Vagina (tissue), 2 donors: ENCODE results near the gene DGKG. TPM values are rescaled to one million over a fixed set of nuclear protein-coding genes. Genes with fewer than 3 reads are reported as not detected.

ENCODE experiments used
- DNase-seq, 2 donors: peaks; one replicate each; pipeline ENCODE4 v3.0.0-alpha.2; 2017; ENCODE audit errors: extremely low spot score in 2 of 2
- H3K27ac ChIP-seq: fragments of 200-600 bp; sonication (generic); one replicate; pipeline ENCODE4 v1.5.1; 2019
- H3K27me3 ChIP-seq: fragments of 200-600 bp; sonication (generic); one replicate; pipeline ENCODE4 v1.5.1; 2019
- H3K36me3 ChIP-seq, 2 donors: fragments of 200-600 bp; sonication (generic); one replicate each; pipeline ENCODE4 v1.5.1; 2017 to 2019
- H3K4me1 ChIP-seq: fragments of 200-600 bp; sonication (generic); one replicate; pipeline ENCODE4 v1.5.1; 2019
- H3K4me3 ChIP-seq, 2 donors: fragments of 200-600 bp; sonication (generic); 1 replicate in 1 of 2; 2 replicates in 1 of 2; pipeline ENCODE4 v1.5.1; 2016 to 2019
- H3K9me3 ChIP-seq: fragments of 200-600 bp; sonication (generic); one replicate; pipeline ENCODE4 v1.5.1; 2019
- CTCF ChIP-seq, 3 experiments: fragments of 450-650 bp in 2 of 3; fragments of 200-600 bp in 1 of 3; sonication (generic) in 1 of 3; IDR thresholded peaks; one replicate each; pipeline ENCODE4 v1.5.1; 2017 to 2019; ENCODE audit warnings: antibody characterized with exemption in 3 of 3, mild to moderate bottlenecking in 2 of 3, moderate library complexity in 2 of 3
- POLR2A ChIP-seq, 2 donors: fragments of 450-650 bp; IDR thresholded peaks; one replicate each; pipeline ENCODE4 v1.6.1; 2017; ENCODE audit warnings: antibody characterized with exemption in 2 of 2, mild to moderate bottlenecking in 2 of 2, moderate library complexity in 2 of 2
- POLR2AphosphoS5 ChIP-seq, 2 donors: sonication (generic); formaldehyde crosslinking; IDR thresholded peaks; one replicate each; pipeline ENCODE4 v1.9.0; 2017; ENCODE audit warnings: antibody characterized with exemption in 2 of 2, mild to moderate bottlenecking in 2 of 2, low read depth in 1 of 2; ENCODE audit not compliant: insufficient read depth in 1 of 2
- intact Hi-C: fragments of 100-400 bp; cut with DNase I; formaldehyde crosslinking; loops from one replicate; pipeline ENCODE4 v1.15.1; 2023
- total RNA-seq: library from RNA; depleted of rRNA; stranded (reverse); fragments of >200 nt; gene quantifications from one replicate; pipeline ENCODE4 v1.2.3, GENCODE V29; 2016

DGKG gene
- total RNA-seq, 1 donor from 2014 or later, result 2.5 TPM

GRCh38 chr3:186137051-186137685 lies 224.9 kb downstream of the DGKG start:
- intact Hi-C loops, result loop anchor here (5.0 kb wide), 1 partner anchor 55 kb away; no protein-coding TSS in a partner anchor
- Histone ChIP-seq H3K27me3 (no peaks in the 10 kb centered on the region), H3K9me3 (no peaks in the 10 kb centered on the region), H3K4me3 (no peak overlapping the region), H3K36me3 (no peaks in the 10 kb centered on the region), H3K27ac (no peak overlapping the region), H3K4me1 (no peaks in the 10 kb centered on the region)
- TF ChIP-seq CTCF (IDR thresholded peaks at IDR 0.05) (no peak), POLR2A (IDR thresholded peaks at IDR 0.05) (no peak), POLR2AphosphoS5 (IDR thresholded peaks at IDR 0.05; ENCODE audit: insufficient read depth in 1 of 2, low read depth in 1 of 2) (no peak)
- no peak for DNase-seq

- Histone ChIP-seq H3K36me3 (no peaks in the 10 kb centered on the region), H3K27me3 (no peaks in the 10 kb centered on the region), H3K4me1 (no peaks in the 10 kb centered on the region), H3K27ac (no peak overlapping the region), H3K9me3 (no peaks in the 10 kb centered on the region), H3K4me3 (no peak overlapping the region)
- TF ChIP-seq CTCF (IDR thresholded peaks at IDR 0.05), result no peak
- no peak for TF ChIP-seq POLR2A (IDR thresholded peaks at IDR 0.05)
- TF ChIP-seq POLR2AphosphoS5 (IDR thresholded peaks at IDR 0.05; ENCODE audit: insufficient read depth in 1 of 2, low read depth in 1 of 2), result no peak
- intact Hi-C loops, result no loop called here
- DNase-seq, result no peak
These were observed 228.1 kb downstream of the DGKG start for GRCh38 chr3:186133980-186134379.

- Histone ChIP-seq H3K4me1 (no peaks in the 10 kb centered on the region), H3K9me3 (no peaks in the 10 kb centered on the region), H3K27me3 (no peaks in the 10 kb centered on the region), H3K36me3 (no peaks in the 10 kb centered on the region), H3K27ac (no peak overlapping the region), H3K4me3 (no peak overlapping the region)
- DNase-seq, result no peak
- intact Hi-C loops, result no loop called here
- TF ChIP-seq POLR2AphosphoS5 (IDR thresholded peaks at IDR 0.05; ENCODE audit: insufficient read depth in 1 of 2, low read depth in 1 of 2) (no peak), POLR2A (IDR thresholded peaks at IDR 0.05) (no peak), CTCF (IDR thresholded peaks at IDR 0.05) (no peak)
These were observed 229.5 kb downstream of the DGKG start for GRCh38 chr3:186132487-186132886.

GRCh38 chr3:186129206-186129605 lies 232.8 kb downstream of the DGKG start:
- no peaks in the 10 kb centered on the region for H3K9me3 ChIP-seq
- TF ChIP-seq POLR2AphosphoS5 (IDR thresholded peaks at IDR 0.05; ENCODE audit: insufficient read depth in 1 of 2, low read depth in 1 of 2), result no peak
- no peak for TF ChIP-seq POLR2A (IDR thresholded peaks at IDR 0.05)
- no peak for TF ChIP-seq CTCF (IDR thresholded peaks at IDR 0.05)
- DNase-seq, result no peak
- no peak overlapping the region for H3K27ac ChIP-seq
- intact Hi-C loops, result no loop called here
- no peaks in the 10 kb centered on the region for H3K27me3 ChIP-seq
- H3K36me3 ChIP-seq, result no peaks in the 10 kb centered on the region
- no peak overlapping the region for H3K4me3 ChIP-seq
- H3K4me1 ChIP-seq, result no peaks in the 10 kb centered on the region

GRCh38 chr3:186128158-186128557 lies 233.9 kb downstream of the DGKG start:
- H3K27ac ChIP-seq, result no peak overlapping the region
- H3K36me3 ChIP-seq, result no peaks in the 10 kb centered on the region
- H3K4me1 ChIP-seq, result no peaks in the 10 kb centered on the region
- no peaks in the 10 kb centered on the region for H3K27me3 ChIP-seq
- intact Hi-C loops, result no loop called here
- DNase-seq, result no peak
- TF ChIP-seq POLR2AphosphoS5 (IDR thresholded peaks at IDR 0.05; ENCODE audit: insufficient read depth in 1 of 2, low read depth in 1 of 2) (no peak), POLR2A (IDR thresholded peaks at IDR 0.05) (no peak), CTCF (IDR thresholded peaks at IDR 0.05) (no peak)
- H3K9me3 ChIP-seq, result no peaks in the 10 kb centered on the region
- H3K4me3 ChIP-seq, result no peak overlapping the region
